NCI-H187 treated with DMSO at 0.1 percent for 48 hours (cell line): ENCODE measurements around the gene IDI1.
"Not testable (repeated sequence)": the region's sequence is repeated elsewhere in the genome, so short reads cannot be mapped to it uniquely, and the experiment has no call there.

ENCODE experiments used
- DNase-seq: peaks from one replicate; lab custom pipeline; 2025; lab: John Stamatoyannopoulos, UW

The IDI1 gene

GRCh38 chr10:1034758-1035157 lies 14.2 kb downstream of the IDI1 start:
- no peak for DNase-seq

DNA sequence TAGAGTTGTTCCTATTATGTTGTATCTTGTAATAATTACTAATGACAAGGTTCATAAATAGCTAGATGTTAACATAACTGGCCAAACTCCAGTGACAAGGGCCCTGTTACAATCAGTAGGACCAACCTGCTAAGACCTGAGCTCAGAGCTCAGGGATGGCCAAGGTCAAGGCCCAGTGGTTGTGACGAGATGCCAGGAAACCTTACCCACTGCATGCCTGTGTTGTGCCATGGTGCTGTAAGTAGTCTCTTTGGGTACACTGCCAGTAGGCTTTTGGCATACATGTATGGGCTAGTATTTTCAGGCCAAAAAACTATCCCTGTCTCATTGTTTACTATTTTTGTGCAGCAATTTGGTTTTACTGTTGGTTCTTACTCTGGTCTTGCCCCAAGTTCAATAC lies 15.3 kb downstream of the IDI1 start:
- no peak for DNase-seq

- DNase-seq, result no peak
Measured at GRCh38 chr10:1029838-1030237, 19.1 kb downstream of the IDI1 start.

DNA sequence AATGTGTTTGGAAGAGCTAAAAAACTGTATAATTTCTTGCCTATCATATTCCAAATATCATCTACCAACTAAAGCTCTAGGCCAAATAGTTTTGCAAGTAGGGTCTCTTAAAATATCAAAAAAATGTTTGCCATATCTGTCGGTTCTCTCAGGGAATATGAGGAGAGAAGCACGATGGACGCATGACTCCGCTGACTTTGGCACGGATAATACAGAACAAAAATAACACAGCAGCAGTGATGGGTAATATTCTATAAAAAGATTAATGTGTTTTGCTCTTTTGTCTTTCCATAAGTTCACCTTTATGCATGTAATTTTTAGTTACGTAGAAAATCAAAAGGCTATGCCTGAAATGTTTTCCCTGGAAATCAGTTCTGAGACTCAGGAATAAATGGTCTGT lies 22.3 kb downstream of the IDI1 start:
- no peak for DNase-seq

DNA sequence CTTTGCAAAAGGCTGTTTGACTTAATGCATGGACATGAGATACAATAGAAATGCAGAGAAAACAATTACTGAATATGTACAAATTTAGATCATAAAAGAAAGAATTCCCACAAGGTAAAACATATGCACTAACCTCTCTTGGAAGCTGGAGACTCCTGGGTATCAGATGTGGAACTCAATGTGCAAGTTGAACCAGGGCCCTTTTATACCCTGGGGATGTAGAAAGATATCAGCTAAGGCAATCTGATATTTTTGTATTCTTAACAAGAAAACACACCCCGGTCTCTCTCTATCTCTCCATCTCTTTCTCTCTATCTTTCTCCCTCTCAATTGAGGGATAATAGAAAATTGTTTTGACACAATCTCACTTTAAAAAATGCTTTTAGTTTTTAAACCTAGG lies 23.2 kb downstream of the IDI1 start, which contains the start of gene IDI2:
Gene IDI2 (minus strand): TSS at position 177 of the 400 bp plus-strand sequence. CDS start 1,136 bp downstream, outside the sequence.
- no peak for DNase-seq

DNA sequence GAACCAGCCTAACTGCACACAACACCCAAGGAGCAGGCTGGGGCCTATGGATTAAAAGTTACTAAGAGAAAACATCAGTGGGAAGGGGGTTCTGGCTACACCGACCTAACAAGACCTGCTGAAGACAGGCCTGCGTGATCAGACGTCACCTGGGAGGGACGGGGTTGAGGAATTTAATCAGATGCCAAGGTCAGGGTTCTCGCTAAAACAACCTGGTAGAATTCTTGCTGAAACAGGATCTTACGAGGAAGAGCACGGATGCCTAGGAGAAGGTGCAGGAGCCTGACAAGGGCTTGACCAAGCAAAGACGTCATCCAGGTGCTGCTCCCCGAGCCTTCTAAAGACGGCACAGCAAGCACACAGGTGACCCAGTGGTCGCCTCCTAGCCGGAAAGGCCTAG lies 24.8 kb downstream of the IDI1 start:
- DNase-seq, result no peak

DNA sequence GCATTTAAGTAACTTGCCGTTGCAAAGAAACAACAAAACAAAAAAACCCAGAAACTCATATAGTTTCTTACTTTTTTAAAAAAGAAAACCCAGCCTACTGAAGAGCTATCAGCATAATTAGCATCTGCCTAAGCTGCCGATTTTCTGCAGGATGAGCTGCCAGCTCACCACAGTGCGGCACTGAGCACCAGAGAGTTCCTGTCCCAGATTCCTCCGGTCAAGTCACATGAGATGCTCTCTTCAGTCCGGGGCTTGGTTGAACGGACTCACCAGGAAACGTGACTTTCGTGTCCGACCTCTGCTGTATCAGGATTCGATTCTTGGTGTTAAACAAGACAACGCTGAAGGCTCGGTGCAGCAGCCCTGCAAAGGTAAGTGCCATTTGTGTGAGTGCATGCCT lies 26.5 kb downstream of the IDI1 start:
- DNase-seq, result no peak

DNA sequence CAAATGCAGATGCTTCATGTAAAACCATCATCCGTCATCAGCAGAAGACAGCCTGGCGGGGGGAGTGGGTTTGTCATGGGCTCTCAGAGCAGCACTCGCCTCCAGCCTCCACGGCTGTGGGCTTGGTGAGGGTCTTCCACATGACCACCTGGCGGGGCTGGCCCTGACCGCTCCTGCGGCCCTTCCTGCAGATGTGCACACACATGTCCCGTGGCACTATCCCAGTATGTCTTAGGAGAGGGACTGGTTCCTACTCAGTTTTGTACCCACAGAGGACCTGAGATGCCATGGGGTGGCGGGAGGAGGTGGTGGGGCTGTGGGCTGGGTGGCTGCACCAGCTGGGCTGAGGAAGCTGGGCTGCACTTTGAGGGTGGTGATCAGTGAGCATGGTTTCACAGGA lies 28.0 kb downstream of the IDI1 start:
- no peak for DNase-seq

GRCh38 chr10:1020460-1020859 lies 28.5 kb downstream of the IDI1 start:
- DNase-seq, result no peak

DNA sequence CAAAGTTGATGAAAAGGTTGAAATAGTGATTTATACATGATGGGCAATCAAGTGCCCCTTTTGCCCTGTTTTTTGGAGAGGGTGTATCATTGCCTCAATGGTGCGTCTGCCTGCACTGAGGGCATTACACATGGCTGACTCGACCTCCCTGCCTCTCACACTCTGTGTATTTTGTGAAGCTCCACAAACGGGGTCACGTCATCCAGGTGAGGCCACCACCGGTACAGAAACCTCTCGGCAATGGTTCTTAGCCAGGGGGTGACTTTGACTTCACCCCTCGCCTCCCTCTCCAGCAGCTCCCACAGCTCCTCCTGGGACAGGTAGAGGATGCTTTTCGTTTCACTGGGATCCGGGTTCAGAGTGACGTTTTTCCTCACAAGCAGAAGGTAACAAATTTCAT lies 29.6 kb downstream of the IDI1 start:
- DNase-seq, result no peak

- DNase-seq, result no peak
Measured at GRCh38 chr10:1015688-1016087, 33.2 kb downstream of the IDI1 start.

GRCh38 chr10:1011696-1012095 lies 37.2 kb downstream of the IDI1 start:
- no peak for DNase-seq

- no peak for DNase-seq
Measured at GRCh38 chr10:1010703-1011102, 38.2 kb downstream of the IDI1 start.

GRCh38 chr10:1009947-1010346 lies 39.0 kb downstream of the IDI1 start:
- not testable (repeated sequence) for DNase-seq

DNA sequence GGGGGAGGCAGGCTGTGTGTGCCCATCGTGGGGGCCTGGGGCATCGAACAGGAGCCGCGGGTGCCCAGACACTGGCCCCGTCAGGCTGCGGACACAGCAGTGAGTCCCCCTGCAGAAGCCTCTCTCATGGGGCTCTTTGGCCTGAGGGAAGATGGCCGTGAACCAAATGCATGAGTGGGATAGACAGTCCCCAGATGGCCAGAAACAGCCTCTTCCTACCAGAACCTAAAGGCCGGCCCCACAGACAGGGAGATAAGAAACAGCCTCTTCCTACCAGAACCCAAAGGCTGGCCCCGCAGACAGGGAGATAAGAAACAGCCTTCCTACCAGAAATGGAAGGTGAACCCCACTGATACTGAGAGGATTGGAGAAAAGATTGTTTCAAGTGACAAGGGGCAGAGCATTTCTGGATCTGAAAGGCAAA lies 39.8 kb downstream of the IDI1 start:
- no peak for DNase-seq

DNA sequence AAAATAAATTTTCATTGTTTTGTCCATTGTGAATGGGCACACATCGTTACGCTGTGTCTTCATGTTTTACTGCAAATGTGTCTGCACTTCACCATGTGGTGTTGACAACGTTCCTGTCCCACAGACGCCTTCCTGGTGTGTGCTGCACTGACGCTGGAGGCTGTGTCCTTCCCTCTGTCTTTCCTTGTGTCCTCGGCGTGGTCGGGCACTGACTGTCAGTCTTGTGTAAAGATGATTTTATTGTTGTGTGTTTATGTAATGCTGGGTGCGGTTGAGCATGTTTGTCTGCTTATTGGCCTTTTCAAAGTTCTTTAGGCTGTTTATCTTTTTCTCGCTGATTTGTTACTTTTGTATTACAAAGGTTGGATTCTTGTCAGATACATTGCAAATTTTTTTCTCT lies 41.3 kb downstream of the IDI1 start:
- no peak for DNase-seq

GRCh38 chr10:1006573-1006972 lies 42.3 kb downstream of the IDI1 start:
- no peak for DNase-seq

GRCh38 chr10:1003884-1004670 lies 44.8 kb downstream of the IDI1 start:
- no peak for DNase-seq

GRCh38 chr10:1002425-1003006 lies 46.4 kb downstream of the IDI1 start:
- DNase-seq, result no peak

- DNase-seq, result no peak
Measured at GRCh38 chr10:997266-998022, 51.5 kb downstream of the IDI1 start.

DNA sequence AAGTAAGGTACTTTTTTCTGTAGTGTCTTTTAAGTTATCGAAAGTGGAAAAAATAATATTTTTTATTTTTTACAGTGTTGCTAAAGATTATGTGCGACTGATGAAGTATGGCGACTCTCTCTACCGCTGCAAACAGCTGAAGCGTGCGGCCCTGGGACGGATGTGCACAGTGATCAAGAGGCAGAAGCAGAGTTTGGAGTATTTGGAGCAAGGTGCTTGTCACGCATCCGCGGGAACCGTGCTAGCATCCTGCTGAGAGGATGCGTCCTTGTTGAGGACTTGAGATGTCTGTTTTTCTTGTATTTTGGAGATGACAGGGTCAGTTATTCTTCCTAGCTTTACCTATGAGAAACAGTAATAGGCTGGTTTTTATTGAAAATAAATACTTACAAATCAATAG lies 52.9 kb downstream of the IDI1 start:
- DNase-seq, result no peak

DNA sequence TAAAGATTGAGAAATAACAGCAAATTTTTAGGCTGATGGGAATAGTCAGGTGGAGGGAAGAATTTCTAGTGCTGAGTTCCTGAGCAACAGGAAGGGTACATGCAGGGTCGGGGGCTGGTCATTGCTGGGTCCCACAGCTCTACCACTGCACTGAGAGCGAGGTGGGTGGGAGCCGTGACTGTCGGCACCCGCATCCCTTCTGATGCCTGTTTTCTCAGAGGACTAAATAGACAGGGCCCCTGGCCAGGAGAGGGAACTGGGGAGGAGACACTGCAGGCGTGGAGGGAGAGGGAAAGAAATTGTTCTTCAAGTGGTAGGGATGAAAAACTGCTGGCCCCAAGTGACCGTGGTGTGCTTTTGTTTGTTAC lies 53.4 kb downstream of the IDI1 start:
- DNase-seq, result no peak
